HEK293 (cell line): ENCODE results near the gene ANO7.

Source experiments
- CTCF ChIP-seq: fragments of 450-650 bp; formaldehyde crosslinking; IDR thresholded peaks from 2 replicates; pipeline ENCODE4 v1.5.1; 2016; ENCODE audit warnings: missing biosample characterization, missing genetic modification characterization
- ZNF274 ChIP-seq, 2 experiments: fragments of 200-500 bp in 1 of 2; fragments of 450-650 bp in 1 of 2; sonication (Bioruptor generic) in 1 of 2; formaldehyde crosslinking in 1 of 2; IDR thresholded peaks; 2 replicates each; pipeline versions ENCODE4 v1.5.1 to v1.6.1; 2014 to 2016; ENCODE audit warnings: borderline replicate concordance in 1 of 2, inconsistent platforms in 1 of 2, low read length in 1 of 2, missing biosample characterization in 1 of 2, missing genetic modification characterization in 1 of 2
- ZNF701 ChIP-seq: fragments of 450-650 bp; formaldehyde crosslinking; IDR thresholded peaks from 2 replicates; pipeline ENCODE4 v1.5.1; 2016; ENCODE audit warnings: missing biosample characterization, missing genetic modification characterization

- TF ChIP-seq CTCF (tag by site-specific recombination), result no peak
- TF ChIP-seq ZNF274 (IDR thresholded peaks at IDR 0.05; ENCODE audit: low read length), result no peak
- TF ChIP-seq ZNF274 (tag by site-specific recombination; IDR thresholded peaks at IDR 0.05; ENCODE audit: borderline replicate concordance), result no peak
- no peak for TF ChIP-seq ZNF701 (tag by site-specific recombination)
Observed at GRCh38 chr2:241203218-241204009, 14.9 kb downstream of the ANO7 start.
